GM21825 (cell line): ENCODE data around the gene CPED1.
"Not testable (repeated sequence)": the region's sequence is repeated elsewhere in the genome, so short reads cannot be mapped to it uniquely, and the experiment has no call there.

Experiments used
- ATAC-seq: cut with Tn5 transposase; IDR thresholded peaks from one replicate; pipeline ENCODE4 v1.9.1; 2021; ENCODE audit warnings: mild to moderate bottlenecking, moderate library complexity; ENCODE audit not compliant: unreplicated experiment

Gene CPED1

DNA sequence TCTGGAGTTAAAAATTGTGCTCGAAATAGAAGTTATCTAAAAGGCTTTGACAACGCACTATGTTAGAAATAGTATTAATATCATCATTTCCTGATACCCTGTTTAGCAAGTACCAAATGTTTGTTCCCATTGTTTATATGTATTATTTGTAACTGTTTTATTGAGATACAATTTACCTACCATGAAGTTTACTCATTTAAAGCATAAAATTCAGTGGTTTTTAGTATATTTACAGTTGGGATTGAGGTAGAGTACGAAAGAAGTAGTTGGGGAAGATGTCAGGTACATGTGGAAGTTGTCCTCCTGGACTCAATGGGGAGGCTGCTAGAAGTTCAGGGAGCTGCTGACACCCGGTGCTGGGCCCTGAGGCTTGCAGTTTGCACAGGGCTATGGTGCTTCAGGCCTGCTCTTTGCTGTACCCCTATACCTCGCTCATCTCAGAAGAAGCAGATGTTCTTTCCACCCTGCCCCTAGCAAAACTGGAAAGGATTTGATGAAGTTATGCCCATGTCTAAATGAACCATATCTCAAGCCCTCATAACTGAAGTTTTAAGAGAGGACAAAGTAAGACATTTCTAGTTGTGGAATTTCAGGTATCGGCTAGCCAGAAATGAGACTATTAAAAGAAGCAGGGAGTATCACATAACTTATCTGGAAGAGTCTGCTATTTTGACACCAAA, 315.1 kb downstream of the CPED1 start:
- no peak for ATAC-seq

DNA sequence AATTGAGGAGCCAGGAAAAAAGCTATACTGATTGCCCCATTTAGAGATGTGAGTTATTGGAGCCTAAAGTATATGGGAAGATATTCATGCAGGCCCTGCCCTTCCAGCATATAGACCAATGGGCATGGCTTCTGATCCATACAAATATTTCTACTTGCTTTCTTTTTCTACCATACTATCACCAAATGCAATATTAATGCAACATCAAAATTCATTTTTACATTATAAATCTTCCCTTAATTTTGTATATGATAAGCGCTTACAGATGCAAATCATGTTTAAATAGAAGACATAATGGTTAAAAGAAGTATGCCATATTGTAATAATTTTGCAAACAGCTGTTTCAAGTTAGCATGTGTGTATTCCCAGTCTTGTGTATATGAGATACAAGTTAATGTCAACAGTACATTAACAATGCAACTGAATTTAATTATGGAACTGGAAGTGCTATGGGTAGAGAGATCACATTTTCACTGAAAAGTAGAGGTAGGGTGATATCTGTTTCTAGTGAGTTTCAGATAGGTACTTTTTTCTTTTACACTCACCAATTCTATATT, 315.7 kb downstream of the CPED1 start:
- ATAC-seq = no peak

DNA sequence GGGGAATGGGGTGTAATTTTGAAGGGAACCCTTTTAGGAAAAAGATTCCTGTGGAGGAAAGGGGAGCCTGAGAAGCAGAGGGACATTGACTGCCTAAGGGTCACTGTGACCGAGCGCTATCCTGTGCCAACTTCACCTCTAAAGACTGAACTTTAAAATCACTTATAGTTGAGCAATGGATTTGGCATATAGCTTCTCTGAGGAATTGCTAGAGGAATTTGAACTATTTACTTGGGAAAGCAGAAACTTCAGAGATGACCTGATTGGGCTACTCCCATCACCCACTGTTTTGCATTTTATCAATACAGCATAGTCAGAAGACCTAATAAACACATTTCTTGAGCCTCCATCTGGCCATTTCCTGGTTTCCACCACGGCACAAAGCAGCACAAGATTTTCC, 316.6 kb downstream of the CPED1 start:
- no peak for ATAC-seq

DNA sequence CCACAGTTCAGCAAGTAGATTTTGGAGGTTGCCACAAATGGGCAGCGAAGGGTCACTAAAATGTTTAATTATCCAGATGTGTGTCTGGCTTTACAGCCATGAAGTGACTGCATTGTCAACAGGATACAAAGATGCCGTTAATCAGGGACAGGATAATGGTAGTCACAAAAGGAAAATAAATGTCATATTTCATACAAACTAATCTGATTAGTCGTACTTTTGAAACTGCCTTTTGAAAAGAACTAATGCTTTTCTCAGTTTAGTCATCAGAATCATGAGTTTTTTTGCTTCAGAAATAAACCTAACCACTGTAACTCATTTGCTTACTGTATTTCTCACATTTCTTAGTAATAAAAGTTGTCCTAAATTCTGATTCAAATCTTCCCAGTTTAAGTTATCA, 318.1 kb downstream of the CPED1 start:
- no peak for ATAC-seq

DNA sequence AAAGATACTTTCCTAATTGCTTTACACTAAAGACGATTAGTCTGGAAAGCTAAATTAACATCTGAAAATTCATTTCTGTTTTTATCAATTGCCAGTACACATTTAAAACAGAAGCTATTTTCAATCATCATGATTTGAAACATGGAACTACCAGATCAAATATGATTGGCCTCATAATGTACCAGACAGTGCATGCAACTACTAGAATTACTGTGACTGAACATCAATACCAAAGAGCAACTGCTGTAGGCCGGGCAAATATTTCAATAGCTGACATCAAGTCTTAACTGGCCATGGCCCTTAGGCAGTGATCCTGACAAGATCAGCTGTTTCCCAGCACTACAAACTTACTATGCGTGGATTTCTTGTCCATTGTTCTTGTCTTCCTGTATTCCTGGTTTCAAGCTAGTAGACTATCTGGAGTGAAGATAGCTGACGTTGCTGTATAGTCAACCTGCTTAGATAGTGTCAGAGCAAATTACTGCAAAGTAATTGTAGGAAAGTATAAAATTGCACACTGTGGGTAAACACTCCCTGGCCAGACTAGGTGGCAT, 318.6 kb downstream of the CPED1 start:
- no peak for ATAC-seq

DNA sequence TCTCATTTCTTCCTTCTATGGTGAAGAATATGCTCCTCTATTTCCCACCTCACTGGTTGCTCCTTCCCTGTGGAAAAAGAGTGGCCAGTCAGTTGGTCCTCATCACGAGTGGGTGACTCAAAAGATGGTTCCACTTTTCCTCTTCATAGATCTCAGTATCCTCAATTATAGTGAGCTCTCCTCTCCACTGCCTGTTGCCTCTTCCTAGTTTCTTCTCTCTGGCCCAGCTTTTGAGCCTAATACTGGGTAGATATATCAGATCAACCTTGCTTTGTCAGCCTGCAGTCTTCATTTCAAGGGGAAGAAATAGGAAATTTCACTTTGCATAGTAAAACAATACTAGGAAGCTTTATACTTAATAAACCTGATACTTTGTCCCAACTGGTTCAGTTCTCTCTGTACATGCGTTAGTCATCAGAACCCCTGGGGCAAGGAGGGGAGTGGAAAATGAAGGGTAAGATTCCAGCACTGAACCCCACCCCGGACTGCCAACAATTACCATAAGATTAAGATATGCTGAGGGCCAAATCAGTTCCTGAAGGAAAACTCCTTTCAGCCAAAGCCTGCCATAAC, 324.8 kb downstream of the CPED1 start:
- no peak for ATAC-seq

DNA sequence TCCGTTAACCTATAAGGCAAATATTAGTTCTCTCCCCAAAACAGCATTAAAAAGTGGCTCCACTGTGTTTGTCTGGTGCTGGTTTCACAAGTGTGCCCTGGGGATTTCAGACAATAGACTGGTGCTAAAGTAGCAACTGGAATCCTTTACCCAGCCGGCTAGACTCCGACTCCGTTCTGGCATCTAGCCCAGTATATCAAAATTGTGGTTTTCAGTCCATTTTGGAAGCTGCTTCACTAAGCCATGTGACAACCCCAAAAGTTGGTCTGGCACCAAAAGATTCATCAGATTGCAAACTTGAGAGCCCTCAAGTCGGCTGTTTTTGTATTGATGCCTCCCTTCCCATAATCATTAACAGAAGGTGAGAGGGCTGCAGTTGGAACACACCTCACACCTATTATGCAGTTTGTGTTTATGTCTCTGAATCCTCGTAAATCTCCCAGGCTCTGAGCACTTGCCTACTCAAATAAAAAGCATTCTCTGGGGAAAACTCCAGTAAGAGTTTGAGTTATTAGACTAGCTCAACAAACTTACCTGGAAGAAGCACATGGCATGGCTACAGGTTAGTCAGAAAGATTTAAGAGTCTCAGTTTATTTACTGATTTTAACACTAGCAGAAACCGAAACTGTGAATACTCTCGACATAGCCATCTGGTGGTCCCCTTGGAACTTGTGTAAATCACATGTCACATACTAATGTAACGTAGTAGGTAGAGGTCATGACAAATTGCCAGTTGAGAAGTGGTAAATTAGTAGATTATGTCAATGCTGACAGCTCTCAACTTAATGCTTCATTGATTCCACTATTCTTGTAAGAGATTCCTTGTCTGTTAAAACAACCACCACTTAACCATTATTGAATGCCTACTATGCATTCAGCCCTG, 325.5 kb downstream of the CPED1 start:
- ATAC-seq = peak; percentile 92

DNA sequence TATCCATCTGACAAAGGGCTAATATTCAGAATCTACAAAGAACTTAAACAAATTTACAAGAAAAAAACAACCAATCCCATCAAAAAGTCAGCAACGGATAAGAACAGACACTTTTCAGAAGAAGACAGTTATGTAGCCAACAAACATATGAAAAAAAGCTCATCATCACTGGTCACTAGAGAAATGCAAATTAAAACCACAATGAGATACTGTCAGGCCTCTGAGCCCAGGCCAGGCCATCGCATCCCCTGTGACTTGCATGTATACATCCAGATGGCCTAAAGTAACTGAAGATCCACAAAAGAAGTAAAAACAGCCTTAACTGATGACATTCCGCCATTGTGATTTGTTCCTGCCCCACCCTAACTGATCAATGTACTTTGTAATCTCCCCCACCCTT, 326.7 kb downstream of the CPED1 start:
- ATAC-seq = not testable (repeated sequence)

DNA sequence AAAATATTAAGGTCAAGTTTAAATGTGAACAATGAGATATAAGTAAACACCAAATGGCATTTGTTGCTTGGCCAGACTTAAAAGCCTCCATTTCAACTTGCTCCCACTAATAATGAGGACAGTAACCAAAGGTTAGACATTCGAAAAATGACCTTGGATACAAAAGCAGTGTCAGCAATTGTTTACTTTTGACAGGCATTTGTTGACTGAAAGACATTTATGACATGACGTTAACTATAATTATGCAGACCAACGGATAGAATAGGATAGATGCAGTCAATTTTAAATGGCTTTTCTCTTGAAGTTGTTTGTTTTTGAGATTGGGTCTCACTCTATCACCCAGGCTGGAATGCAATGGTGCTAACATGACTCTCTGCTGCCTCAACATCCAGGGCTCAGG, 333.9 kb downstream of the CPED1 start:
- ATAC-seq = no peak

DNA sequence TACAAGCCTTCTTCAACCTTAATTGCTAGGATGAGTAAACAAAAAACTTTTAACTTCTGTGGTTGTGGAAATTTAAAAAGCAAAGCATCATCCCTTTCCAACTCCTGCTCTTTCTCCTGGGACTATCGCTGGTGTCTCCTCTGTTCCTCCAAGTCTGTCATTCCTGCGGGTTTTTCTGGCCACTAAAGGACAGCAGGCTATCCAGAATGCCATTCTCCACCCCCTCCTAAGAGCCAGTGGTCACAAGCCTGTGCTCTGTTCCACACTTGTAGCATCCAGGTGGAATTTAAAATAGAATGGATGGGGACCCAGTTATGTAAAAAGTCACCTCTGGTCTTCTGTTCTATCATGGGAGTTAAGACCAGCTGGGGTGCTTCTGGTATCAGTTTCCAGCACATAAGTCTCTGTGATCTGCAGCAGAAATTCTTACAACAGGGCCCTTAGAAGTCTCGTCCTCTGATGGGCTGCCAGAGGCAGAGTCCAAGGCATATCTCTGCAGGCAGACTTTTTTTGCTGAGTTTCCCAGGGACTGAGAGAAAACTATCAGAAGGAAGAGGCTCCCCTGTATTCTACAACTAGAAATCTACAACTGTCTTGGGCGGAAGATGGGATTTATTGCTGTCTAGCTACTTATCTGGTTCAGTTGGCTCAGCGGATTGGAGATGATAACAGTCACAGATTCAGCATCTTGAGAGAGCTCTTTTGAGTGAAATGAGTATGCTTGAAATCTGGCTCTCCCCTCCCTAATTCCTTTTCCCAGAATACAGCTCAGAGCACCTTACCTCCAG, 335.2 kb downstream of the CPED1 start:
- ATAC-seq = no peak

DNA sequence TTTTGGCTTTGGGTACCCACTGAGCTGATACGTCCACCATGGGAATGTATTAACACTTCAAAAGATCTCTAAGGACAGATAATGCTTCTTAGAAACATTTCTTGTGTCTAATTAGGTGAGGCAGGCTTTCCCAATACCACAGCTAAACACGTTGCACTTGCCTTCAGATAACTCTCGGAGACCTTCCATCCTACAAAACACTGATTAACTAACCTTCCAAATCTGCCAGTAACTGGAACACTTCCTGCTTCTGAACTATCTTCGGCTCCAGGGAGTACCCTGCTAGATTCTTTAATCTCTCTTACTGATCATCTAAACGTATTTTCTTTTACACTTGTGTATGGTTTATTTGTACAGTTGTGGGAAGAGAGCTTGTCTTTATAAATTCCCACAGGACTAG, 339.2 kb downstream of the CPED1 start:
- ATAC-seq = no peak

DNA sequence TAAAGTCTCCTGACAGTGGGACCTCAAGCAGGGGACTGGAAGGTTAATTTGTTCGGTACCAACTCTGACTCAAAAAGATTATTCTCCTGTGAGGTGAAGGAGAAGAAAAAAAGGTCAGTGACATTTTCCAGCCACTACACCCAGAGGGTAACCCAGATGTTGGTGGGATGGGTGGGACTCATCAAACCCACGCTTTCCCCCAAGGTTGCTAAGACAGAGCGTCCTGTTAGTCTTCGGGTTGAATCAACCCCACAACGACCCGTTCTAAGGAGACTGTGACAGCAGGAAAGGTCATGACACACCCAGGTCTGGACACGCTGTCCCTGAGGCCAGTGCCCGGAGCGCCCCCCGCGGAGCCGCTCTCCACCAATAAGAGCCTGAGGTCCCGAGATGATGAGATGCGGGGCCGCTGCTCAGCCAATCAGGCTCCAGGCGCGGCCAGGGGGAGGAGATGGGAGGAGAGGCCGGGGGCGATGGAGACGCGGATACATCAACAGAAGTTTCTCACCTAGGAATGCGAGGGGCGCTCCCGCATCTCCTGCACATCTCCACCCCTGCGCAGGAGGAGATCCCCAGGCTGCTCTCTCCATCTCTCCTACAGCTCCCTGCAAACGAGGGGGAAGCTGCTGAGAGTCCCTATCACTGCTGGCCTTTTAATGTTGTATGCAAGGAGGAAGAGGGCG, 340.1 kb downstream of the CPED1 start, which contains the start of gene WNT16:
TSS of gene WNT16 (plus strand) at position 493 of the 683 bp plus-strand sequence. CDS start 293 bp downstream, outside the sequence.
- ATAC-seq = no peak

DNA sequence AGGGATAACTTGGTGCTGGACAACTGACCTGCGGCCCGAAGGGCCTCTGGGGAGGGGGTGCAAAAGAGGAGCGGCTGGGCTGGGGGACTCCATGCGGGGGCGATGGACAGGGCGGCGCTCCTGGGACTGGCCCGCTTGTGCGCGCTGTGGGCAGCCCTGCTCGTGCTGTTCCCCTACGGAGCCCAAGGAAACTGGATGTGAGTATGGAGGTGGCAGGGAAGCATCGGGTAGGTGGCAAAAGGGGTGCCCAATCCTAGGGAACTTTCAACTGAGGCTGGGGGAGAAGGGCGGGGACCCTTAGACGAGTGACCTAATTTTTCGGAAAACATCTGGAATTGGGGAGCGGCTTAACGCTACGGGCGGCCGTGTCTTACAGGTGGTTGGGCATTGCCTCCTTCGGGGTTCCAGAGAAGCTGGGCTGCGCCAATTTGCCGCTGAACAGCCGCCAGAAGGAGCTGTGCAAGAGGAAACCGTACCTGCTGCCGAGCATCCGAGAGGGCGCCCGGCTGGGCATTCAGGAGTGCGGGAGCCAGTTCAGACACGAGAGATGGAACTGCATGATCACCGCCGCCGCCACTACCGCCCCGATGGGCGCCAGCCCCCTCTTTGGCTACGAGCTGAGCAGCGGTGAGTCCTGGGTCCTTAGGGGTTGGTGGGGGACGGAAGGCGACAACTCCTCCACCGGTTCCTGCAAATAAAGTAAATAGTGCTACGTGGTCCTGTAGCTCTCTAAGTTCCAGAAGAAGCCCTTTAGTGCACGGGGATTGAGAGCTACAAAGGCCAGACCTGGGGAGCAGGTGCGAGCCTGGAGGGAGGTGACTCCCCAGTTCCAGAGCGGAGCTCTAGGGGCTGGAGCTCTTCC, 340.9 kb downstream of the CPED1 start:
- peak; percentile 74 for ATAC-seq

DNA sequence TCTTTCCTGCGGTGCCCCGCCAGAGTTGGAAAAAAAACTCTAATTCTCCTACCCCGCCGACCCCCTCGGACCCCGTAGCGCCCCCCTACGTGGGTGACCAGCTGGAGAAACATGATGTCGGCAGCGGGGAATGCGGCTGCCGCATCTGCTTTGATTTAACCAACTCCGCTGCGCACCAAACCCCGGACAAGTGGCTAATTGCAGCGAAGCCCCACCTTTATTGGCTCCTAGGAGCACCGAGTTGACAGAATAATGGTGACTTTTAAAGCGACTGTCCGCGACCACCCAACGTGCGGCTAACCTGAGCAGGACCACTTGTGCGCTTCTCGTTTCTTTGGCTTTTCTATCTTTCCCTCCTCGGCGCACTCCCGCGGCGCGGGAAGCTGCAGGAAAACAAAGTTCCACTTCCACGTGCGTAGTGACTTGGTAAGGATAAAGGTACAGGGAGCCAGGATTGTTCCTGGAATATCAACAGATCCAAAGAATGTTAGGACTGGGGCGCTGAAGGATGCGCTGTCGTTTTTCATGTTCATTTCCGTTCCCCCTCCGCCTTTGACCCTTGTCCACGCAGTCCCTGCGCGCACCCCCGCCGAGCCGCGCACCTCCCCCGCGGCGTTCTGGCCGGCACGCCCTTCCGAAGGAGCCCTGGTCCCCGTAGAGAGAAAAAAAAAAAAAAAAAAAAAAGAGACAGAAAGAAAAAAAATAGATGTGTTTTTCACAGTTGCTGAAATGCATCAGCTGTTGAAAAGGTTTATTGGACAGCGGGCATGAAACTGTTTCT, 341.7 kb downstream of the CPED1 start:
- peak; percentile 16 for ATAC-seq

DNA sequence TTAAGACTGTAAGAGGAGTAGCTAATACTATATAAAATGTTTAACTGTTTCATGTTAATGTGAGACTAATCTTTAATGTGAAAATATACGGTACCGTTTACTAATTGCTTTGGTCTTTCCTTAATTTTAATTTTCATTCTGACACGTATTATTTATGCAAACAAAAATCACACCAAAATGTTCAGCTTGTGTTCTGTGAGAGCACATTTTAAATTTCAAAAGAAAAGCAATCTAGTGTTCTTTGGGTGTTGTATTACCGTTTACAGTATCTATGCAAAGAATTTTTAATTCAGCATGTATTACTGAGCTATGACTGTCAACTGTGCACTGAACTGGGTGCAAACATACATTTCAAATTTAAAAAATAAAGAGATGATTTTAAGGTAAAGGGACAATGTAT, 342.5 kb downstream of the CPED1 start:
- no peak for ATAC-seq

DNA sequence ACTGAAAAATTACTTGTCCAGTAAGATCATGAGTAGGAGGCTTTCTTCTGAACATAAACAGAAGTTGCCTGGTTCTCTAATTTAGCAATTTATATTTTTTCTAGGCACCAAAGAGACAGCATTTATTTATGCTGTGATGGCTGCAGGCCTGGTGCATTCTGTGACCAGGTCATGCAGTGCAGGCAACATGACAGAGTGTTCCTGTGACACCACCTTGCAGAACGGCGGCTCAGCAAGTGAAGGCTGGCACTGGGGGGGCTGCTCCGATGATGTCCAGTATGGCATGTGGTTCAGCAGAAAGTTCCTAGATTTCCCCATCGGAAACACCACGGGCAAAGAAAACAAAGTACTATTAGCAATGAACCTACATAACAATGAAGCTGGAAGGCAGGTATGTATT, 343.1 kb downstream of the CPED1 start:
- no peak for ATAC-seq

DNA sequence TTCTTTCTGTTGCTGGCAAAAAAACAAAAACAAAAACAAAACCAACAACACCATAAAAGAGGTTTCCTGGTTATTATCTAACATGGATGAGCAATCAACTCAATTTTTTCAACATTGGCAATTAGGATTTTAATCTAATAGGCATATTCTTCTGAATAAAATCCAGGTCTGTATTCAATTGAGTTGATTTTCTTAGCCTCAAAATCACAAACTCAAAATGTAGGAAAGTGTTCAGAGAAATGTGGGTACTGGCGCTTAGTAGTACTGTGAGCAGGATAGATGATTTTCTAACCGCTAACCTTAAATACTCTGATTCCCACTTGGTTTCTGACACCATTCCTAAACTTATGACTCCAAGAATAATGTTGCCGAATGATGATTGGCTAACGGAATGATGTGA, 345.9 kb downstream of the CPED1 start:
- ATAC-seq = no peak
